ENCODE results near the gene ZNF385B.

DNA sequence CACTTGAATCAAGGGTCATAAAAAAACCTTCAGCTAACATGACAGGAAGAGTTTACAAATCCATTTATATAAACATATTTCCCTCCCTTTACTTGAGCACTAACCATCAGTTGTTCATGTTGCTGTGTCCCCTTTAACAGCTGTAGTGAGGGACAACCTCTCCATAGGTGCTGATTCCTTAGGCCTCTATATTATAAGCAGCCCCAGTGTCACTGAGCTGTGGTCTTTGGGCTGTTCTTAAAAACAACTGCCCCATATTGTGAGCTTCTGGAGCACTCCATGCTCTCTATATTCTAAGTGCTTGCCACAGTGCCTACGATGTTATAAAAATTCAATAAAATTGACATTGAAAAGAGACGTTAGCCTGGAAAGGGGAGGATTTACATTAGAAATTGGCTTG is 175.3 kb downstream of the ZNF385B start:
- TF ChIP-seq, protein P1, sequence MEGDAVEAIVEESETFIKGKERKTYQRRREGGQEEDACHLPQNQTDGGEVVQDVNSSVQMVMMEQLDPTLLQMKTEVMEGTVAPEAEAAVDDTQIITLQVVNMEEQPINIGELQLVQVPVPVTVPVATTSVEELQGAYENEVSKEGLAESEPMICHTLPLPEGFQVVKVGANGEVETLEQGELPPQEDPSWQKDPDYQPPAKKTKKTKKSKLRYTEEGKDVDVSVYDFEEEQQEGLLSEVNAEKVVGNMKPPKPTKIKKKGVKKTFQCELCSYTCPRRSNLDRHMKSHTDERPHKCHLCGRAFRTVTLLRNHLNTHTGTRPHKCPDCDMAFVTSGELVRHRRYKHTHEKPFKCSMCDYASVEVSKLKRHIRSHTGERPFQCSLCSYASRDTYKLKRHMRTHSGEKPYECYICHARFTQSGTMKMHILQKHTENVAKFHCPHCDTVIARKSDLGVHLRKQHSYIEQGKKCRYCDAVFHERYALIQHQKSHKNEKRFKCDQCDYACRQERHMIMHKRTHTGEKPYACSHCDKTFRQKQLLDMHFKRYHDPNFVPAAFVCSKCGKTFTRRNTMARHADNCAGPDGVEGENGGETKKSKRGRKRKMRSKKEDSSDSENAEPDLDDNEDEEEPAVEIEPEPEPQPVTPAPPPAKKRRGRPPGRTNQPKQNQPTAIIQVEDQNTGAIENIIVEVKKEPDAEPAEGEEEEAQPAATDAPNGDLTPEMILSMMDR (IDR thresholded peaks at IDR 0.05) = no peak
- TF ChIP-seq POLR2AphosphoS5 (IDR thresholded peaks at IDR 0.05) = no peak
